ENCODE measurements around the gene ECHDC3. TPM values are rescaled to one million over a fixed set of nuclear protein-coding genes. Genes with fewer than 3 reads are reported as not detected.
"Not testable (repeated sequence)": the region's sequence is repeated elsewhere in the genome, so short reads cannot be mapped to it uniquely, and the experiment has no call there.

The ECHDC3 gene
- total and polyA plus RNA-seq, 2 of the 8 experiments (the other 6 are each of a cell fraction or from before 2014, with no cell fraction given) = 15.6 to 19.9 TPM

- not testable (repeated sequence) for H3K79me2 ChIP-seq (ENCODE audit: control insufficient read depth in 1 of 2, insufficient read depth in 2 of 2, low read length in 2 of 2); H3K9me3 ChIP-seq (ENCODE audit: insufficient read depth in 2 of 2, low read depth in 1 of 2, low read length in 1 of 2); DNase-seq (ENCODE audit: low read depth in 1 of 2, low spot score in 2 of 2); H3K14ac ChIP-seq (ENCODE audit: insufficient read length); FAIRE-seq; H3K18ac ChIP-seq (ENCODE audit: extremely low read depth, low read length); H3K4me2 ChIP-seq (ENCODE audit: insufficient read depth in 1 of 2, low read depth in 2 of 2, low read length in 2 of 2); H3K27me3 ChIP-seq (replicated peaks in 1 of 4; ENCODE audit: control insufficient read depth in 3 of 4, extremely low read depth in 1 of 4, insufficient read depth in 3 of 4, low read length in 3 of 4); H4K8ac ChIP-seq (ENCODE audit: extremely low read depth, insufficient read depth, low read length); H4K20me1 ChIP-seq (replicated peaks in 1 of 2; ENCODE audit: control insufficient read depth in 1 of 2, insufficient read depth in 2 of 2, low read length in 2 of 2); H3K36me3 ChIP-seq (ENCODE audit: control insufficient read depth in 2 of 4, insufficient read depth in 4 of 4, low read length in 3 of 4); H3K27ac ChIP-seq (ENCODE audit: low read depth, low read length); H3K4me1 ChIP-seq (replicated peaks in 1 of 4; ENCODE audit: control insufficient read depth in 3 of 4, insufficient read depth in 4 of 4, low read length in 3 of 4); H3K79me1 ChIP-seq (ENCODE audit: low read depth, low read length); H2BK5ac ChIP-seq (ENCODE audit: low read depth, low read length); H2BK20ac ChIP-seq (ENCODE audit: low read length); H2BK12ac ChIP-seq (ENCODE audit: low read depth, low read length); H3K23me2 ChIP-seq (ENCODE audit: low read depth, low read length); H2BK15ac ChIP-seq (ENCODE audit: low read length); H3K9ac ChIP-seq (replicated peaks in 1 of 4; ENCODE audit: extremely low read depth in 1 of 4, low read depth in 3 of 4, low read length in 3 of 4); H2BK120ac ChIP-seq (replicated peaks; ENCODE audit: low read depth, low read length); H2AFZ ChIP-seq (ENCODE audit: low read length); H3K56ac ChIP-seq (replicated peaks; ENCODE audit: insufficient read length, low read depth, low read length); H3K4me3 ChIP-seq (ENCODE audit: extremely low read depth in 1 of 4, insufficient read depth in 2 of 4, low read depth in 3 of 4, low read length in 4 of 4); H4K91ac ChIP-seq (replicated peaks; ENCODE audit: insufficient read length, low read length); H2AK5ac ChIP-seq (ENCODE audit: low read depth, low read length); H3K23ac ChIP-seq (ENCODE audit: insufficient read length); H4K5ac ChIP-seq (ENCODE audit: insufficient read length, low read depth, low read length); H3K4ac ChIP-seq (replicated peaks; ENCODE audit: insufficient read length, low read depth, low read length)
- POLR2A ChIA-PET (ENCODE audit: partially characterized antibody) = interaction anchor here (0.7 kb wide), 1 partner anchor 28 kb away, joined by 3 read pairs; no protein-coding TSS in a partner anchor
- CTCF ChIA-PET (ENCODE audit: partially characterized antibody) = interaction anchor here (0.8 to 2.8 kb wide), 7 partner anchors 10 to 294 kb away, joined by 3 to 9 read pairs (median 4); no protein-coding TSS in a partner anchor
- 91% methylated on average over 6 of the region's 6 CpGs; no CpG with 5 or more reads in 1 of the 2 experiments for WGBS, 2 experiments (ENCODE audit: extremely low coverage in 1 of 2, insufficient coverage in 1 of 2, insufficient read length in 1 of 2, insufficient replicate concordance in 2 of 2, low coverage in 1 of 2, low lambda C conversion rate in 2 of 2, missing lambda C conversion rate in 1 of 2)
Measured at GRCh38 chr10:11708801-11709200, 33.4 kb upstream of the ECHDC3 start.

Data from H1 (cell line).